ENCODE data around the gene POLR2J.
"Not testable (repeated sequence)": the region's sequence is repeated elsewhere in the genome, so short reads cannot be mapped to it uniquely, and the experiment has no call there.

DNA sequence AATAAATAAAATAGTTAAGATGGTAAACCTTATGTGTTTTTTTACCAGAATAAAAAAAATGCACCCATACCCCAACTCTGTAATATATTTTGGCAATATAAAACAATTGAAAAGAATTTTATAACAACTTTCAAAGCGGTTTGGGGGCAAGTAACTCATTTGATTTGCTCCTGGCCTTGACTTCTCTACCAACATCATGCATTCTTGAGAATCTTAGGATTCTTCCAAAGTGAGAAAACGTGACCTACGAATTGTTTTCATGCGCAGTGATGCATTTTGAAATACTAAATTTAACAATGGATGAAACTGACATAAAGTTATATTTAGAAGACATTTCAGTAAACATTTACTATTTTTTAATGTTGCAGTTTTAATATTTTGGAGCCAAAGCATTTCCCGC, 42.1 kb upstream of the POLR2J start:
- not testable (repeated sequence) for TF ChIP-seq EZH2 (IDR thresholded peaks at IDR 0.05; ENCODE audit: low read depth); CTCF (conservative IDR thresholded peaks at IDR 0.05)
